NCI-H526 (cell line): ENCODE results near the gene C10orf88.

Source experiments
- DNase-seq, 2 experiments: peaks; one replicate each; lab custom pipeline; 2025; lab: John Stamatoyannopoulos, UW

The C10orf88 gene, protein sequence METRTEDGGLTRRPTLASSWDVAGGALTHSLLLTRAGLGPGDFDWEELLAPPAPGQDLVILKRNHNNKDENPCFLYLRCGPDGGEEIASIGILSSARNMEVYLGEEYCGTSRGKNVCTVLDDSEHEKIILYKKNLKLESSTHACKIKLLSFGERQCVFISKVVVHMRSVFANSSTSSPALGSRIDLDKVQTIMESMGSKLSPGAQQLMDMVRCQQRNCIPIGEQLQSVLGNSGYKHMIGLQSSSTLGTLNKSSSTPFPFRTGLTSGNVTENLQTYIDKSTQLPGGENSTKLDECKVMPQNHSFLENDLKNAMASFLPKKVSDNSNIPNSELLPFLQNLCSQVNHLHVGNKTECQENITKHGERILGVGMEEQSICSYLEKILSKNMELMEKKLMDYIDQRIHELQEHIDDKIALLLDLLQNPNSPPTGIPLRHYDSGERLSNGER

DNA sequence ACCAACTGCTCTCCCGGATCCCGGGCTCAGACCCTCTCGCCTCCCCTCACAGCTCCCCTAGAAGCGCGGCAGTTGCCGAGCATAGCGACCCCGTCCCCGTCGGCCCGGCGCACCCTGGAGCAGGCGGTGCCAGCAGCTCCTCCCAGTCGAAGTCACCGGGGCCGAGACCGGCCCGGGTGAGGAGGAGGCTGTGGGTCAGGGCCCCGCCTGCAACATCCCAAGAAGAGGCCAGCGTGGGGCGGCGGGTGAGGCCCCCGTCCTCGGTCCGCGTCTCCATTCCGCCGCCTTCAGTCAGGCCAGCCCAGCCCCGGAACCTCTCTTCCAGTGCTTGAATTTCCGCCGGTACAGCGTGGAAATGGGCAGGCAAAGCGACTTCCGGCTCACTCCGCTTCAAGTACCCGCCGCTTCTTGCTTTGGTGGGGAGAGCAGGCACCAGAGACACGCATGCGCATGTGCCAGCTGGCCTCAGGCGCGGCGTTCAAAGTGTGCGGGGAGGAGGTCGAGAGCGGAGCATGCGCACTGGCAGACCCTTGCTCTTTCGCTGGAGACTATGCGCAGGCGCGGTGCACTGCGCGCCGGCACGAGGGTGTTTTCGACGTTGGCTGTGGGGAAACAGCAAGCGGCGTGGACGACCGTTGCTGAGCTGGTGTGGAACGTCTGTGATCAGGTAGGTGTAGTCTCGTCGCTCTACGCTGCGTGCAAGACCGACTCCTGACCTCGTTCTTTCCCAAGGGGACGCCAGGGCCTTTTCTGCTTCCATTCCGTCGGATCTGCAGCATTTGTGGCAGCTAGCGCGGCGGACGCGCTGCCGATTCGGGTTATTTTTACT is at the start of gene C10orf88:
Gene C10orf88 (minus strand): TSS at position 326 of the 829 bp plus-strand sequence. CDS start 49 bp downstream, at position 277.
- peak; percentile 94 to 96 for DNase-seq

DNA sequence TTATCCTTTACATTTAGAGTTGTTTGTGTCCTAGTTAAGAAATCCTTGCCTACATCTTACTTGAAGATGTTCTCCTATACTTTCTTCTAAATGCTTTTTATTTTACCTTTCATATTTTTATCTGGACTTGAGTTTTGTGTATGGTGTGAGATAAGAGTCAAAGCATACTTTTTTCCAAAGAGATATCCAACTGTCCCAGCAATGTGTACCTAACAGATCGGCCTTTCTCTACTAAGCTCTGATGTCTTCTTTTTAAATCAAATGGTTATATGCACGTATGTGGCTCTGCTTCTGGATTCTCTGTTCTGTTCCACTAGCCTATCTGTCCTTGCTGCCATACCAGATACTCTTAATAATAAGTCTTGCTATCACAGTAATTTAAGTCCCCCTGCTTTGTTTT is 47.3 kb upstream of the C10orf88 start:
- DNase-seq: no peak

DNA sequence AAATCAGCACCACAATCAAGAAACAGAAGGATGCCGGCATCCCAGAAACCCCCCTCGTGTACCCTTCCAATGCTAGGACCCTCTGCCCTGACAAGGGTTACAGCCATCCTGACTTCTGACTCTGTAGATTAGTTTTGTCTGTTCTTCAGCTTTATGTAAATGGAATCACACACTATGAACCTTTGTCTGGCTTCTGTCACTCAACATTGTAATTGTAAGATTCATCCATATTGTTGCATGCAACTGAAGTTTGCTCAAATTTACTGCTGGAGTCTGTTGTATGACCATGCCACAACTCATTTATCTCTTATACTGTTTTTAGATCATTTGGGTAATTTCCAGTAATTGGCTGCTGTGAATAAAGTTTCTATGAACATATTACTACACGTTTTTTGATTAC is 46.1 kb upstream of the C10orf88 start:
- peak in 1 of 2 experiments; percentile 27 for DNase-seq

DNA sequence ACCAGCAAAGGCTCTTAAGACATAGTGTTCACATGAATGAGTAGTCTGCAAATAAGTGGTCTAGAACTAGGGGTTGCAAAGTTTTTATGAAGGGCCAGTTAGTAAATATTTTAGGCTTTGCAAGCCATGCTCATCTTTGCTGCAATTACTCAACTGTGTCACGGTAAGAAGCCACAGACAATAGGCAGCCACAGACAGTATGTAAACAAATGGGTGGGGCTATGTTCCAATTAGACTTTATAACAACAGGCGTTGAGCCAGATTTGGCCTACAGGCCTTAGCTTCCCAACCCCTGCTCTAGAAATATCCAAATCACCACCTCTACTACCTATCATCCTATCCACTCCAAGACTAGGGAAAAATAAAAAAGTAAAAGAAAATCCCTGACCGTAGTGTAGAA is 45.3 kb upstream of the C10orf88 start:
- peak; percentile 19 to 66 for DNase-seq

DNA sequence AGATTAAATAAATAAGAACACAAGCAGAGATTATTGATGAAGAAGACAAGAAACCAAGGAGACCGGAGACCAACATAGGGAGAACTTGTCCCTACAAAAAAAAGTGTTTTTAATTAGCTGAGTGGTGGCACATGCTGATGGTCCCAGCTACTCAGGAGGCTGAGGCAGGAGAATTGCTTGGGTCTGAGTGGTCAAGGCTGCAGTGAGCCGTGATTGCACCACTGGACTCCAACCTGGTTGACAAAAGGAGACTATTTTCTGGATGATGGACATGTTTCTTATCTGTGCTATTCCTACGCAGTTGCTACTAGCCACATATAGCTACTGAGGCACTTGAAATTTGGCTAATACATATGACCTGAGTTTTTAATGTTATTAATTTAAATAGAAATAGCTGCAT is 44.9 kb upstream of the C10orf88 start:
- no peak for DNase-seq

DNA sequence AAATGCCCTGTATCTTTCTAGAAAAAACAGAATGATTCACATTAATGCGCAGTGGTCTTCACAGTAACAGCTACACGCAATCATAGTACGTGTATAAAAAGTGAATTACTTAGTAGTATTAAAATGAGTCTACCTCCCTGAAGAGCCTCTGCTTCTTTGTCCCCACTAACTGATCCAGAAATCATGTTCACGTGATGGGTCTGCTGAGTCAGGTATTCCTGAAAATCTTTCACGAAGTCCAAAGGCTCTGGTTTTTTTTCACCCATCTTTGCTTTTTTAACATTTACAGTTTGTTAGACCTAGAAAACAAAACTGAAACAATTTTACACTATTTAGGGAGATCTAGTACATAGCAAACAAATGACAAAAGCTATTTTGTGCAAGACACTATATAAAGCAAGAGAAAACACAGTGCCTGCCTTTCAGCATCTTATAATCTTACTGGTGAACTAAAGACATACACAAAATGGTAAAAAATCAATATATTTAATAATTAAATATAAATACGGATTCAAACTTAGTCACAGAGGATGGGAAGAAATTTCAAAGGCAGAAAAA is 44.4 kb upstream of the C10orf88 start:
- DNase-seq: no peak

DNA sequence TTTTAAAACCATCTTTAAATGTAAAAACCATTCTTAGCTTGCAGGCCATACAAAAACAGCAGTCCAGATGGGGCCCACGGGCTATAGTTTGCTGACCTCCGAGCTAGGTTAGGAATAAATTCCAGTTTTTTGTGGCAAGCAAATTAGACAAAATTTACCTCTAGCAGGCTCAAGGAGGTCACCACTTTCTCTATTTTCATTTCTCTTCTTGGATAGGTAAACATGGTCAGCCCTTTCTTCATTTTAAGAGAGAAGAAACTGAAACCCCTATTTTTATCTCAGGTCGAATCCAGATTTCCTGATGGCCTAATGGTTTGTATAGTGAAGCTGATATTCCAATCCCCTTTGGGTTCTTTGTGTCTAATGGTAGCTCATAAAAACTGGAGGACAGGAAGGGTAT is 43.8 kb upstream of the C10orf88 start:
- no peak for DNase-seq

DNA sequence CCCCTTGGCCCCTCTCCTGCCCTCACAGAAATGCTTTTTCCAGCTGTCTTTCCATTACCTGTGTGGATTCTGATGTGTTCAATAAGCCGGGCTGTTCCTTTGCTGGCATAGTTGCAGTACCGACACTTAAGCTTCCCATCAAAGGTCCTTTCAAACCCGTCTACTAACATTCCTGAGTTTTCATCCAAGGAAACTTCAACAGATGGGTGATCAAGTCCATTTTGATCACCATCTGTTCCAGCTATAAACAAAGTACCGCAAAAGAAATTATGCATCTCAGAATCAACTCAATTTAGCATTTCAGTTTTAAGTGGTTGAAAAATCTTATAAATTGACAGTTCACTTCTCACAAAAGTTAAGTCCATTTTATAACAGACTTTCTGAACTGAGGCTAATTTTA is 41.9 kb upstream of the C10orf88 start:
- DNase-seq: no peak

DNA sequence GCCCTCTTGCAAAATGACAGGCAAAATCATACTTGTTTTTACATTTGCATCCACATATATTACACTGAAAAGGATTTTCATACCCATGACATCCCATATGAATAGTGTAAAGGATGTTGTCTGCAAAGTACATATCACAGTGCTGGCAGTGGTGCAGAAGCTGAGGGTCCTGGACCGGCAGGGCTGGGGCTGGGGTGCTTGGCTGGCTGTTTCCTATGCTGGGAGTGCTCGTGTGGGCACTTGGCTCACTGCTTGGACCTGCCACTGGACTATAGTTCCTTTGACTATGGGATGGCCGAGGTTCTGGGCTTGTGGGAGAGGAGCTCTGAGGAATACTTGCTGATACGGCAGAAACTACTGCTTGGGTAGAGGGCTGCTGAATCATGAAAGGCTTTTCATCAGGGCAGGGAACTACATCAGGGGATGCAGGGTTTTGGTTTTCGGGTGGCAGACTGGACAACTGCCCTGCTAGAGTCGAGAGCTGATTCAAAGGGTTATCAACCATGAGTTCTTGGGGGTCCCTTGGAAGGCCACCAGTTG is 39.8 kb upstream of the C10orf88 start:
- no peak for DNase-seq

DNA sequence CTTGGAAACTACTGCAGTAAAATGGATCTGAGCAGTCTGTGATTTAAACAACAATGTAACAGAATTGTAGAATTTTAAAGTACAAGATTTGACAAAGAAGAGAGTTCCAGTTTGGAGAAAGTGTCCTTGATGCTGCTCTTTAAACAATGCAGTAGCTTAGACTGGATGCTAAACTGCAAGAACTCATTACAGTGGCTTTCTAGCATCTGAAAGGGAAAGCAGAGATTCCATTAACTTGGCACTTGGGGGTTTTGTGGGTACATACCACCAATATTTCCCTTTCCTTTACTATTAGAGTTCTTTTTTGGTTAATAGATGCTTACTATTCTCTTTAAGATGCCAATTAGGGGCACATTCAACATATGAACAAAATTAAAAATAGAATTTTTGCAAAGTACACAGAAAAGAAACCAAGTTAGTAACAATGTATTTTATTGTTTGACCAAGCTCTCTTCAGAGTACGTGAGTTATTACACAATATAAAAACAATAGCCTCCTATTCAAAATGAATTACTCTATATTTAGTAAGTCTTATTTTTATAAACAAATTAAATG is 38.1 kb upstream of the C10orf88 start:
- no peak for DNase-seq

DNA sequence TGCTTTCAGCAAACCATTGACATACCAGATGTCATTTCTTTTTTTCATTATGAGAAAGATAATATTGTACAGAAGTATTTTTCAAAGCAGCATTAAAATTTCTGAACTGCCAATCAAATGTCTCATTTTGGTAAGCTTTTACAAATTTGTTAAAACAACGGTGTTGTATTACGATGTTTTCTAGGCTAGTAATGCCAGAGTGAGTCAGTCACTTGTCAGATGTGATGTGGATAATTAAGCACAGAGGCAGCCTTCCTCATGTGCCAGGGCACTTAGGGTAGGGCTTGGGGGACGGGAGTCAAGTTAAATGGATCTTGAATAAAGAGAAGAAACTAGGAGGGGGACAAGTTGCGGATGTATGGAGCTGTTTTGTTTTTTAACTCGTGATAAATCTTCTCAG is 36.3 kb upstream of the C10orf88 start:
- no peak for DNase-seq

DNA sequence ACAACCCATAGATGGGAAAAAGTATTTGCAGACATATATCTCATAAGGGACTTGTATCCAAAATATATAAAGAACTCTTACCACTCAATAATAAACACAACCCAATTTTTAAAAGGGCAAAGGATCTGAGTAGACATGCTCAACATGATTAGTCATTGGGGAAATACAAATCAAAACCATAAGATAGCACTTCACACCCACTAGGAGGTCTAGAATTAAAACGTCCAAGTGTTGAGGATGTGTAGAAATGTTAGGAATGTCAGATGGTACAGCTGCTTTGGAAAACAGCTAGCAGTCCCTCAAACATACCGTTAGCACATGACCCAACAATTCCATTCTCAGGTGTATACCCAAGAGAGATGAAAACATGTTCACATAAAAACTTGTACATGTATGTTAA is 34.5 kb upstream of the C10orf88 start:
- DNase-seq: no peak

DNA sequence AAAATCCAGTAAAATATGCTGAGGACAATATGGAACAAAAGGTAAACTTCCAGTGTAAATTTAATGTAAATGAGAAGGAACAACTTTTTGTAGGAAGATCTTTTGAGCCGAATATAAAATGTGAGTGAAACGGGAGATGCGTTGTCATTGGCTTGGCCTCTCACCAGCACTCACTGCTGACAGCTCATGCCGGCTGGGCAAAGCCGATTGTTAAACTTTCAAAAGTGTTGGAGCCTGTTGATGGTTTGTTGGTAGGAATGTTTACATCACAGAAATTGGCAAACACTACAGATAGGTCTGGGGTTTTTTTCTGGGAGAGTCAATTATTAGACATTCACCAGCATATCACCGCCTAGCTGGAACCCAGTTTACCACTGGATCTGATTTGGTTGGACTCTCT is 32.3 kb upstream of the C10orf88 start:
- DNase-seq: no peak

DNA sequence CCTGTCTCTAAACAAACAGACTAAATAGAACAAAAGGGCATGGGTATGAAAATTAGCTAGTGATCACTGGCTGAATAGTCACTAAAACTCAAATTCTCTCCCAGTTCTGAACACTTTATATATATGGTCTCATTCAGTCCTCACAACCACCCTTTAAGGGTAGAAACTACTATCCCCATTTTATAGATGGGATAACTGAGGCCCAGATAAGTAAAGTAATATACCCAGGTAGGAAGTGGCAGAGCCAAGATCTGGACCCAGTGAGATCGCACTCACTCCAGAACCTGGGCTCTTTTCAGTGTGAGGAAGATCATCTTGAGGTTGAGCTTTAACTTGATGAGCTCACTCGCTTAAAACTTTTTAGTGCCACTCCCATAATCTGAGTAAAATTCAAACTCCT is 30.7 kb upstream of the C10orf88 start:
- DNase-seq: no peak

DNA sequence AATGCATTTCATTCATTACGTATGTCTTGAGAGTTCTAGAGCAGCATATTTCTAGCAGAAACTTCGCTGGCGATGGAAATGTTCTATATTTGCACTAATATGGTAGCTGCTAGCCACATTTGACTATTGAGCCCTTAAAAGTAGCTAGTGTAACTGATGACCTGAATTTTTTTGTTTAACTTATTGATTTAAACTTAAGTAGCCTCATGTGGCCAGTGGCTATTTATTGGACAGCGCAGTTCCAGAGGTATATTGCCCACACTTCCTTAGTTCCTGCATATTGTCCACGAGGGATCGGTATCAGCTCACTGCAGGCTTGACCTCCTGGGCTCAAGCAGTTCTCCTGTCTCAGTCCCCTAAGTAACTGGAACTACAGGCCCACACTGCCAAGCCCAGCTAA is 29.9 kb upstream of the C10orf88 start:
- no peak for DNase-seq

DNA sequence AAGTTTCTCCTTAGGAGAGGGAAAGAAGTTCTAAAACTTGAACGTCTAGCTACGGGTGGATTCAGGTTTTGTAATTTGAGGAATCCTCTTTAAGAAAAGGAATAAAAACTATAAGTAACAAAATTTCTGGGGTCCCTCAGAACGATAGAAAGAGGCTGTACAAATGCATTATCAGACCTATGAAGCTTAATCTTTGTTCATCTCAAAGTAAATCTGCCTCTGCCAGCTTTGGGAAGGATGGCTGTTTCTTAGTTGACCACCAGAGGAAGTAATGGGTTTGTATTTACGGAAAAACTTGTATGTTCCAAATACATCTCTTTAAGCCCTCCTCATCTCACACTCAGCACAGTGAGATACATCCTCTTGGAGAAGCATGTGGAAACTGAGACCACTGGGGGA is 27.0 kb upstream of the C10orf88 start:
- DNase-seq: peak; percentile 44 to 54

DNA sequence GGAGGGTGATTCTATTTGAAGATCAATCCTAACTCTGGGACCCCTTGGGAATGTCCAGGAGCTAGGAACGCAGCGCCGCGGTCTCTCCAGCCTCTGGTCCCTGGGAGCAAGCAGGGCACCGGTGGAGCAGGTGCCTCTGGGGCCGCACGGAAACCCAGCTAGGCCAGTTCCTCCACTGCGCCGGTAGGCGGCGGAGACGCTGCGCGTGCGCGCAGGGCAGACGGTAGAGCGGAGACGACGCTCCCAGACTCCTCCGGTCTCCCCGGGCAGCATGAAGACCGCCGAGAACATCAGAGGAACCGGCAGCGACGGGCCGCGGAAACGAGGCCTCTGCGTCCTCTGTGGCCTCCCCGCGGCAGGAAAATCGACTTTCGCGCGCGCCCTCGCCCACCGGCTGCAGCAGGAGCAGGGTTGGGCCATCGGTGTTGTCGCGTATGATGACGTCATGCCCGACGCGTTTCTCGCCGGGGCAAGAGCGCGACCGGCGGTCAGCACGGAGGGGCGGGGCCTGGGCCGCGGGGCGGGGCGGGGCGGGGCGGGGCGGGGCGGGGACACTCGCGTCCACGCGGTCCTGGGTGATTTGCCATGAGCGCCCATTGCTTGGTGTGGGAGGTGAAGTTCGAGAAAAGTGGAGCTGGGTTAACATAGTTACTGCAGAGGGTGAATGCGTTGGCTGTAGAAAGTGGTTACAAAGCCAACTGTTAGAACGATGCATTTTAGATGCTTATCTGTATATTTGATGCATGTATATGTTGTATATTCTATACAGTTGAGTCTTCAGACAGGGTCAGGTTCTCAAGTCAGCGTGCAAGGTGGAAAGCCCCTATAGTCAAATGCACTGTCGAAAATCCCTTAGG is 26.4 kb upstream of the C10orf88 start, which contains the start of gene PSTK:
Gene PSTK (plus strand): TSS at position 193 of the 857 bp plus-strand sequence. CDS start 79 bp downstream, at position 272.
- DNase-seq: peak; percentile 63 to 89

DNA sequence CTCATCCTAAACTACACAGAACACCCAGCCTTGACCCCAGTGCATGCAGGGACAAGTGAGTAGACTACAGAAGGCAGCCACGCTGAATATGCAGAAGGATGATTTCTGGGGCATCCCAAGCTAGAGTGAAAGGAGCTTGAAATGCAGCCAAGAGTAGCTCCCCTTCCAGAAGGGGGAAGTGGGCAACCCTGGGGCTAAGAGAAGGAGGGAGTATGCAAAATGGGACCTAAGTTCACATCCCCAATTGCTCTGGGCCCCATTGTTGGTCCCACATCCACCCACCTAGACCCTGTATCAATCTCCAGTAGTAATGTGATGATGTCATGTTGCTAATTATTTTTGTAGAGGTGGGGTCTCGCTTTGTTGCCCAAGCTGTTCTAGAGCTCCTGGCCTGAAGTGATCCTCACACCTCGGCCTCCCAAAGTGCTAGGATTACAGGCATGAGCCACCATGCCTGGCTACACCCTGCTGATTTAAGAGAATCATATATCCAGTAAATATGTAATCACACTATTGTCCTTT is 20.6 kb upstream of the C10orf88 start:
- DNase-seq: no peak

DNA sequence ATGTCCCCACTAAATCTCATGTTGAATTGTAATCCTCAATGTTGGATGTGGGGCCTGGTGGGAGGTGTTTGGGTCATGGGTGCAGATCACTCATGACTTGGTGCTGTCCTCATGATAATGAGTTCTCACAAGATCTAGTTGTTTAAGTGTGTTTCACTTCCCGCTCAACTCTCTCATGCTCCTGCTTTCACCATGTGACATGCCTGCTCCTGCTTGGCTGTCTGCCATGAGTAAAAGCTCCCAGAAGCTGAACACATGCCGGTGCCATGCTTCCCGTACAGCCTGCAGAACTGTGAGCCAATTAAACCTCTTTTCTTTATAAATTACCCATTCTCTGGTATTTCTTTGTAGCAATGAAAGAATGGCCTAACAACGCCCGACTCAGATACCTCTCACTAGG is 20.0 kb upstream of the C10orf88 start:
- DNase-seq: no peak

DNA sequence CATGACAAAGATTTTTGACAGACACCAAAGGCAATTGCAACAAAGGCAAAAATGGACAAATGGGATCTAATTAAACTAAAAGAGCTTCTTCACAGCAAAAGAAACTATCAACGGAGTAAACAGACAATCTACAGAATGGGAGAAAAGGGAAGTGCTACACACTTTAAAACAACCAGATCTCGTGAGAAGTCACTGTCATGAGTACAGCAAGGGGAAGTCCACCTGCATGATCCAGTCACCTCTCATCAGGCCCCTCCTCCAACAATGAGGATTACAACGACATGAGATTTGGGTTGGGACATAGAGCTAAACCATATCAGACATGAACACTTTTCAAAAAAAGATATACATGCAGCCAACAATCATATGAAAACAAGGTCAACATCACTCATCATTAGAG is 14.7 kb upstream of the C10orf88 start:
- DNase-seq: no peak

DNA sequence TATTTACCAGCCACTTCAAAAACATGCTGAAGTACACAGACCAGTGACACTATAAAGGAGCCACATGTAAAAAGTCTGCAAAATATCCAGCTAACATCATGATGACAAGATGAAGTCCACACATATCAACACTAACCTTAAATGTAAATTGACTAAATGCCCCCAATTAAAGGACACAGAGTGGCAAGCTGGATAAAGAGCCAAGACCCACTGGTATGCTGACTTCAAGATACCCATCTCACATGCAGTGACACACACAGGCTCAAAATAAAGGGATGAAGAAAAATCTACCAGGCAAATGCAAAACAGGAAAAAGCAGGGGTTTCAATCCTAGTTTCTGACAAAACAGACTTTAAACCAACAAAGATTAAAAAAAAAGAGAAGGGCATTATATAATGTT is 12.9 kb upstream of the C10orf88 start:
- no peak for DNase-seq
